Measurements from ENCODE around the gene SIX5.

SIX5 gene

DNA sequence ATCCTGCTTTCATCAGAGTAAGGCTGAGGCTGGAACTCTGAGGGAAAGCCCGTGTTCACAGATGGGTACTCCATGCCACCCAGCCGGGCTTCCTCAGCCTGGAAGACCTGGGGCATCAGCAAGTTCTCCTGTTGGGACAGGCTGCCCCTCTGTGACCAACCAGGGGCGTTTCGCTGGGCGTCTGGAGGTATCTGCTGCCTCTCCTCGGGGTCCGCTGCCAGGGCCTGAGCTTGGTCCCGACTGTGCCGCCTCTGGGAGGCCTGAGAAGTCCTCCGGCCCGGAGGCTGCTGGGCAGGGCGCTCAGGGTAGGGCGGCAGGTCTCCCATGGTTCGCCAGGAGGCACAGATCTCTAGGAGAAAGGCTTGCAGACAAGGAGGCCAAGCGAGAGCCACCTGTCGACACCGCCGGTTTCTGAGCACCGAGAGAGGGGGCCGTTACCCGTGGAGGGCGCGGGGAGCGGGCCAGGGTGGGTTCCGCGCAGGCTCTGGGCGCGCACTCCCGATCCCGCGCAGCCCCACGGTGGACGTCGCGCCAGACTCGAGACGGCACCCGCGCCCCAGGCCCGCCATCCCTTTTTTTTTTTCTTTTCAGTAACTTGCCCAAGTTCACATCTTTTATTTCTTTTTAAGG is 45.9 kb upstream of the SIX5 start, which contains the start of gene RSPH6A:
RSPH6A (minus strand) TSS at position 458 of the 630 bp plus-strand sequence; CDS start at position 326, 132 bp downstream.
- DNase-seq (ENCODE audit: low read depth): no peak
- TF ChIP-seq CTCF (IDR thresholded peaks at IDR 0.05; ENCODE audit: low read length, missing control alignments): no peak
- no peak within 1 kb of the TSS for H3K4me3 ChIP-seq (replicated peaks; ENCODE audit: low read depth, low read length)

DNA sequence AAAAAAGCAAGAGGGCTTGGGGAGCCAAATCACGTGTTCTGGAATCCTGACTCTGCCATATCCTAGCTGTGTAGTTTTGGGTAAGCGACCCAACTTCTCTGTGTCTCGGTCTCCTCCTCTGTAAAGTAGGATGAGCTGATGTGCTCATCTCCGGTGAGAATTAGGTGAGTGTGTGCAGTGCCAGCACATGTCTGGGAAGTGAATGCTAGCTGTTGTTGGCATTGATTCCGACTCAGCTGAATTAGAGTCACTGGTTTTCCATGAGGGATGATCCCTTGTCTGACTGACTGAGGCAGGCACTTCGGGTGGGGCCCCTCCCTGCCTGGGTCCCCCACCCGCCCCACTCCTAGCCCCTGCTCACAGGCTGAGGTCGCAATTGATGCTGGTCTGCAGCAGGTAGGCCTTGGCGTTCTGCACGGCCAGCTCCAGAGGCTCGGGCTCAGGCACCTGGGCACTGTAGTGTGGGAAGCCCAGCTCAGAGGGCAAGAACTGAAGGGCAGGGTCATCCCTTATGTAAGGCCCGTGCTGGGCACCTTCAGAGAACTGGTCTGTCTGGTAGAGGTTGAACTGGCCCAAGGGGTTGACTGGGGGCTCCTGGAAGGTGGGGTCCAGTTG is 45.2 kb upstream of the SIX5 start:
- TF ChIP-seq CTCF (IDR thresholded peaks at IDR 0.05; ENCODE audit: low read length, missing control alignments): no peak
- H3K4me3 ChIP-seq (replicated peaks; ENCODE audit: low read depth, low read length): no peak overlapping the region
- no peak for DNase-seq (ENCODE audit: low read depth)

DNA sequence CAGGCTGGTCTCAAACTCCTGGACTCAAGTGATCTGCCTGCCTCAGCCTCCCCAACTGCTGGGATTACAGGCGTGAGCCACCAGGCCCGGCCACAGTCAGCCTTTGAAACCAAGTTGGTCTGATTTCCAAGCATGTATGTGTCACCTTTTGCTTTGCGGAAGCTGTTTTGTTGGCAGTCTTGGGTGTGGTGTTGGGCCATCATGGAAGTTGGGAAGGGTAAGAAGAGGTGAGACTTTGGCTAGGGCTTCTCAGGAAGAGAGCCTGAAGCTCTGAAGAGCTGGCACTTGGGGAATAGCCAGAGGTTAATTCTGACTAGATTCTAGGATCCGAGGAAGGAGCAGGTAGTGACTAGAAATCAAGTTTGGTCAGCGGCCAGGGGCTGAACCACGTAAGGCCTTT is 43.2 kb upstream of the SIX5 start:
- no peak overlapping the region for H3K4me3 ChIP-seq (replicated peaks; ENCODE audit: low read depth, low read length)
- DNase-seq (ENCODE audit: low read depth): no peak
- TF ChIP-seq CTCF (IDR thresholded peaks at IDR 0.05; ENCODE audit: low read length, missing control alignments): no peak

DNA sequence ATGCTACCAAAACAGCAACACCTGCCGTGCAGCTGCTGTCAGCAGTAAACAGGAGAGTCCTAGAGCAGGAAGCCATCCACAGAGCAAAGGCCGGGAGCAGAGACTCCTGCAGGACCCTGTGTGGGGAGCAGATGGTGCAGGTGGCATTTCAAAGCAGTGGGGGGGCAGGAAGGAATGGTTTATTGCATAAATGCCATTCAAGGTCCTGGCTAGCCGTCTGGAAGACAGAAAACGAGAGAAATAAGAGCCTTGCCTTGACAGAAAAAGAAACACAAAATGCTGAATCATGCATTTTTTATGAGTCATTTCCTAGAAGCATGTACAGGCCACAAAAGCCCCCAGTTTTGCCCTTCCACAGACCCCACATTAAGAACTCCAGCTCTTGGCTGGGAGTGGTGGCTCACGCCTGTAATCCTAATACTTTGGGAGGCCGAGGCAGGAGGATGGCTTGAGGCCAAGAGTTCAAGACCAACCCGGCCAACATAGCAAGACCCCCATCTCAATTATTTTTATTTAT is 40.6 kb upstream of the SIX5 start:
- peak; percentile 75 for DNase-seq (ENCODE audit: low read depth)
- TF ChIP-seq CTCF (IDR thresholded peaks at IDR 0.05; ENCODE audit: low read length, missing control alignments): no peak
- no peak overlapping the region for H3K4me3 ChIP-seq (replicated peaks; ENCODE audit: low read depth, low read length)

- no peak overlapping the region for H3K4me3 ChIP-seq (replicated peaks; ENCODE audit: low read depth, low read length)
- no peak for DNase-seq (ENCODE audit: low read depth)
- TF ChIP-seq CTCF (IDR thresholded peaks at IDR 0.05; ENCODE audit: low read length, missing control alignments): no peak
These were observed 36.7 kb upstream of the SIX5 start for GRCh38 chr19:45805719-45806118.

DNA sequence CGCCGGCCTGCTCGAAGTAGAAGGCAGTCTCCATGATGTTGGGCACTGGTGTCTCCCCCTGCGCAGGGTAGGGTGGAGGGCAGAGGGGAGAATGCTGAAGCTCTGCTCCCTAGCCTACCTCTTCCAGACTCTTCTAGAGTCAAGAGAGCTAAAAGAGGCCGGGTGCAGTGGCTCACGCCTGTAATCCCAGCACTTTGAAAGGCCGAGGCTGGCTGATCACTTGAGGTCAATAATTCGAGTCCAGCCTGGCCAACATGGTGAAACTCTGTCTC is 35.8 kb upstream of the SIX5 start:
- H3K4me3 ChIP-seq (replicated peaks; ENCODE audit: low read depth, low read length): no peak overlapping the region
- no peak for TF ChIP-seq CTCF (IDR thresholded peaks at IDR 0.05; ENCODE audit: low read length, missing control alignments)
- no peak for DNase-seq (ENCODE audit: low read depth)
